SK-N-SH treated with all-trans-retinoic acid at 6 μM for 48 hours (cell line): ENCODE measurements around the gene XYLB.

Source experiments
- ARNTL ChIP-seq: fragments of 450-650 bp; formaldehyde crosslinking; IDR thresholded peaks from 2 replicates; pipeline ENCODE4 v1.5.0; 2020; ENCODE audit warnings: low read depth, mild to moderate bottlenecking, moderate library complexity, borderline replicate concordance
- CSDC2 ChIP-seq: fragments of 250-450 bp; sonication (Bioruptor Pico); IDR thresholded peaks from 2 replicates; pipeline ENCODE4 v1.5.0; 2020; ENCODE audit warnings: mild to moderate bottlenecking, moderate library complexity
- ESRRG ChIP-seq: fragments of 250-450 bp; sonication (Bioruptor Pico); IDR thresholded peaks from 2 replicates; pipeline ENCODE4 v1.6.1; 2021; ENCODE audit warnings: mild to moderate bottlenecking
- OSR1 ChIP-seq: fragments of 250-450 bp; sonication (Bioruptor Pico); IDR thresholded peaks from 2 replicates; pipeline ENCODE4 v1.8.0; 2022; ENCODE audit warnings: moderate library complexity, mild to moderate bottlenecking, inconsistent platforms
- PPARA ChIP-seq: fragments of 250-450 bp; sonication (Bioruptor Pico); IDR thresholded peaks from 2 replicates; pipeline ENCODE4 v1.5.0; 2020; ENCODE audit warnings: mild to moderate bottlenecking, borderline replicate concordance
- RARB ChIP-seq: fragments of 250-450 bp; sonication (Bioruptor Pico); IDR thresholded peaks from 2 replicates; pipeline ENCODE4 v1.8.0; 2021; ENCODE audit warnings: mild to moderate bottlenecking, moderate library complexity
- TCF4 ChIP-seq: fragments of 250-450 bp; sonication (Bioruptor Pico); IDR thresholded peaks from 2 replicates; pipeline ENCODE4 v1.8.0; 2021; ENCODE audit warnings: mild to moderate bottlenecking, moderate library complexity, borderline replicate concordance
- ZC3H10 ChIP-seq: fragments of 250-450 bp; sonication (Bioruptor Pico); IDR thresholded peaks from 2 replicates; pipeline ENCODE4 v1.5.1; 2021; ENCODE audit warnings: mild to moderate bottlenecking, moderate library complexity
- ZFP30 ChIP-seq: fragments of 450-650 bp; formaldehyde crosslinking; IDR thresholded peaks from 2 replicates; pipeline ENCODE4 v1.5.0; 2022; ENCODE audit warnings: mild to moderate bottlenecking, moderate library complexity
- ZNF70 ChIP-seq: fragments of 450-650 bp; formaldehyde crosslinking; IDR thresholded peaks from 2 replicates; pipeline ENCODE4 v1.5.0; 2020; ENCODE audit warnings: mild to moderate bottlenecking, moderate library complexity
- TF ChIP-seq, protein P1 (sequence below): fragments of 250-450 bp; sonication (Bioruptor Pico); IDR thresholded peaks from 2 replicates; pipeline ENCODE4 v1.8.0; 2020; ENCODE audit warnings: mild to moderate bottlenecking, moderate library complexity, borderline replicate concordance
- TF ChIP-seq, protein P2 (sequence below): fragments of 250-450 bp; sonication (Bioruptor Pico); IDR thresholded peaks from 2 replicates; pipeline ENCODE4 v1.5.1; 2021; ENCODE audit warnings: mild to moderate bottlenecking, moderate library complexity
- TF ChIP-seq, protein P3 (sequence below): fragments of 250-450 bp; sonication (Bioruptor Pico); IDR thresholded peaks from 2 replicates; pipeline ENCODE4 v1.8.0; 2021; ENCODE audit warnings: low read depth, mild to moderate bottlenecking, moderate library complexity, borderline replicate concordance
- TF ChIP-seq, protein P4 (sequence below): fragments of 250-450 bp; sonication (Bioruptor Pico); IDR thresholded peaks from 2 replicates; pipeline ENCODE4 v1.5.1; 2020; ENCODE audit warnings: low read depth, mild to moderate bottlenecking, moderate library complexity

DNA sequence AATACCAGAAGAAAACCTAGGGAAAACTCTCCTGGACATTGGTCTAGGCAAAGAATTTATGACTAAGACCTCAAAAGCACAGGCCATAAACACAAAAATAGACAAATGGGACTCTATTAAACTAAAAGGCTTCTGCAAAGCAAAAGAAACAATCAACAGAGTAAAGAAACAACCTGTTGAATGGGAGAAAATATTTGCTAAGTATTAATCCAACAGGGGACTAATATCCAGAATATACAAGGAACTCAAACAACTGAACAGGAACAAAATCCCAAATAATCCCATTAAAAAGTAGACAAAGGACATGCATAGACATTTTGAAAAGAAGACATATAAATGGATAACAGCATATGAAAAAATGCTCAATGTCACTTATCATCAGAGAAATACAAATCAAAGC is 100.2 kb downstream of the XYLB start:
- TF ChIP-seq, protein P1, sequence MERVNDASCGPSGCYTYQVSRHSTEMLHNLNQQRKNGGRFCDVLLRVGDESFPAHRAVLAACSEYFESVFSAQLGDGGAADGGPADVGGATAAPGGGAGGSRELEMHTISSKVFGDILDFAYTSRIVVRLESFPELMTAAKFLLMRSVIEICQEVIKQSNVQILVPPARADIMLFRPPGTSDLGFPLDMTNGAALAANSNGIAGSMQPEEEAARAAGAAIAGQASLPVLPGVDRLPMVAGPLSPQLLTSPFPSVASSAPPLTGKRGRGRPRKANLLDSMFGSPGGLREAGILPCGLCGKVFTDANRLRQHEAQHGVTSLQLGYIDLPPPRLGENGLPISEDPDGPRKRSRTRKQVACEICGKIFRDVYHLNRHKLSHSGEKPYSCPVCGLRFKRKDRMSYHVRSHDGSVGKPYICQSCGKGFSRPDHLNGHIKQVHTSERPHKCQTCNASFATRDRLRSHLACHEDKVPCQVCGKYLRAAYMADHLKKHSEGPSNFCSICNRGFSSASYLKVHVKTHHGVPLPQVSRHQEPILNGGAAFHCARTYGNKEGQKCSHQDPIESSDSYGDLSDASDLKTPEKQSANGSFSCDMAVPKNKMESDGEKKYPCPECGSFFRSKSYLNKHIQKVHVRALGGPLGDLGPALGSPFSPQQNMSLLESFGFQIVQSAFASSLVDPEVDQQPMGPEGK (CRISPR knock-in tag), result no peak
- TF ChIP-seq ZC3H10 (CRISPR knock-in tag) (no peak), OSR1 (CRISPR knock-in tag) (no peak), ARNTL (CRISPR knock-in tag) (no peak), ESRRG (CRISPR knock-in tag) (no peak), ZFP30 (CRISPR knock-in tag) (no peak), RARB (CRISPR knock-in tag) (no peak), TCF4 (no peak), PPARA (CRISPR knock-in tag) (no peak), ZNF70 (CRISPR knock-in tag) (no peak), CSDC2 (CRISPR knock-in tag) (no peak)
- TF ChIP-seq, protein P2, sequence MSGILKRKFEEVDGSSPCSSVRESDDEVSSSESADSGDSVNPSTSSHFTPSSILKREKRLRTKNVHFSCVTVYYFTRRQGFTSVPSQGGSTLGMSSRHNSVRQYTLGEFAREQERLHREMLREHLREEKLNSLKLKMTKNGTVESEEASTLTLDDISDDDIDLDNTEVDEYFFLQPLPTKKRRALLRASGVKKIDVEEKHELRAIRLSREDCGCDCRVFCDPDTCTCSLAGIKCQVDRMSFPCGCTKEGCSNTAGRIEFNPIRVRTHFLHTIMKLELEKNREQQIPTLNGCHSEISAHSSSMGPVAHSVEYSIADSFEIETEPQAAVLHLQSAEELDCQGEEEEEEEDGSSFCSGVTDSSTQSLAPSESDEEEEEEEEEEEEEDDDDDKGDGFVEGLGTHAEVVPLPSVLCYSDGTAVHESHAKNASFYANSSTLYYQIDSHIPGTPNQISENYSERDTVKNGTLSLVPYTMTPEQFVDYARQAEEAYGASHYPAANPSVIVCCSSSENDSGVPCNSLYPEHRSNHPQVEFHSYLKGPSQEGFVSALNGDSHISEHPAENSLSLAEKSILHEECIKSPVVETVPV, result no peak
- TF ChIP-seq, protein P3, sequence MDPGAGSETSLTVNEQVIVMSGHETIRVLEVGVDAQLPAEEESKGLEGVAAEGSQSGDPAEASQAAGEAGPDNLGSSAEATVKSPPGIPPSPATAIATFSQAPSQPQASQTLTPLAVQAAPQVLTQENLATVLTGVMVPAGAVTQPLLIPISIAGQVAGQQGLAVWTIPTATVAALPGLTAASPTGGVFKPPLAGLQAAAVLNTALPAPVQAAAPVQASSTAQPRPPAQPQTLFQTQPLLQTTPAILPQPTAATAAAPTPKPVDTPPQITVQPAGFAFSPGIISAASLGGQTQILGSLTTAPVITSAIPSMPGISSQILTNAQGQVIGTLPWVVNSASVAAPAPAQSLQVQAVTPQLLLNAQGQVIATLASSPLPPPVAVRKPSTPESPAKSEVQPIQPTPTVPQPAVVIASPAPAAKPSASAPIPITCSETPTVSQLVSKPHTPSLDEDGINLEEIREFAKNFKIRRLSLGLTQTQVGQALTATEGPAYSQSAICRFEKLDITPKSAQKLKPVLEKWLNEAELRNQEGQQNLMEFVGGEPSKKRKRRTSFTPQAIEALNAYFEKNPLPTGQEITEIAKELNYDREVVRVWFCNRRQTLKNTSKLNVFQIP (CRISPR knock-in tag), result no peak
- TF ChIP-seq, protein P4, sequence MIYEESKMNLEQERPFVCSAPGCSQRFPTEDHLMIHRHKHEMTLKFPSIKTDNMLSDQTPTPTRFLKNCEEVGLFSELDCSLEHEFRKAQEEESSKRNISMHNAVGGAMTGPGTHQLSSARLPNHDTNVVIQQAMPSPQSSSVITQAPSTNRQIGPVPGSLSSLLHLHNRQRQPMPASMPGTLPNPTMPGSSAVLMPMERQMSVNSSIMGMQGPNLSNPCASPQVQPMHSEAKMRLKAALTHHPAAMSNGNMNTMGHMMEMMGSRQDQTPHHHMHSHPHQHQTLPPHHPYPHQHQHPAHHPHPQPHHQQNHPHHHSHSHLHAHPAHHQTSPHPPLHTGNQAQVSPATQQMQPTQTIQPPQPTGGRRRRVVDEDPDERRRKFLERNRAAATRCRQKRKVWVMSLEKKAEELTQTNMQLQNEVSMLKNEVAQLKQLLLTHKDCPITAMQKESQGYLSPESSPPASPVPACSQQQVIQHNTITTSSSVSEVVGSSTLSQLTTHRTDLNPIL, result no peak
